22Rv1 (cell line): ENCODE measurements around the gene AUTS2.

Source experiments
- ZFX ChIP-seq: fragments of 450-650 bp; IDR thresholded peaks from 2 replicates; pipeline ENCODE4 v1.6.1; 2017; ENCODE audit warnings: antibody characterized with exemption, borderline replicate concordance
- TF ChIP-seq, protein P1 (sequence below): fragments of 450-650 bp; IDR thresholded peaks from 2 replicates; pipeline ENCODE4 v1.5.1; 2017; ENCODE audit warnings: mild to moderate bottlenecking

DNA sequence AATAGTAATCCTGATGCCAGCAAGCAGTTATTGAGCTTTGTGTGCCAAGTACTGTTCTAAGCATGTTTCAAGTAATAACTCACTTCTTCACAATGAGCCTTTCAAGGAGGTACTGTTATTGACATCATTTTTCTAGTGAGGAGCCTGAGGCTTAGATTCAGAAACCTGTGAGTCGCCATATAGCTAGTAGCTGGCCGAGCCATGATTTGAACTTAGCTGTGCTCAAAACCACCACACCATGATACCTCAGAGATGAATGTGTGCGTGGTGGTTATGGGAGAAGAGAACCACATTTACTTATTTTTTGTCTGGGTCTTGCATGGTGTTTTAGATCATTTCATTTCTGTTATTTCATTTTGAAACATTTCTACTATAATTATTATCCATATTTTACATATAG, 578.9 kb downstream of the AUTS2 start:
- TF ChIP-seq, protein P1, sequence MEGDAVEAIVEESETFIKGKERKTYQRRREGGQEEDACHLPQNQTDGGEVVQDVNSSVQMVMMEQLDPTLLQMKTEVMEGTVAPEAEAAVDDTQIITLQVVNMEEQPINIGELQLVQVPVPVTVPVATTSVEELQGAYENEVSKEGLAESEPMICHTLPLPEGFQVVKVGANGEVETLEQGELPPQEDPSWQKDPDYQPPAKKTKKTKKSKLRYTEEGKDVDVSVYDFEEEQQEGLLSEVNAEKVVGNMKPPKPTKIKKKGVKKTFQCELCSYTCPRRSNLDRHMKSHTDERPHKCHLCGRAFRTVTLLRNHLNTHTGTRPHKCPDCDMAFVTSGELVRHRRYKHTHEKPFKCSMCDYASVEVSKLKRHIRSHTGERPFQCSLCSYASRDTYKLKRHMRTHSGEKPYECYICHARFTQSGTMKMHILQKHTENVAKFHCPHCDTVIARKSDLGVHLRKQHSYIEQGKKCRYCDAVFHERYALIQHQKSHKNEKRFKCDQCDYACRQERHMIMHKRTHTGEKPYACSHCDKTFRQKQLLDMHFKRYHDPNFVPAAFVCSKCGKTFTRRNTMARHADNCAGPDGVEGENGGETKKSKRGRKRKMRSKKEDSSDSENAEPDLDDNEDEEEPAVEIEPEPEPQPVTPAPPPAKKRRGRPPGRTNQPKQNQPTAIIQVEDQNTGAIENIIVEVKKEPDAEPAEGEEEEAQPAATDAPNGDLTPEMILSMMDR = no peak
- TF ChIP-seq ZFX = no peak
